OCI-LY7 (cell line): ENCODE data around the gene PPM1H. TPM values are rescaled to one million over a fixed set of nuclear protein-coding genes. Genes with fewer than 3 reads are reported as not detected.

Experiments used
- BruUV-seq: library from RNA; stranded (reverse); fragments of 400-500 nt; replicated peaks from 2 replicates; lab custom pipeline; 2021; lab: Mats Ljungman, UMichigan
- CTCF ChIA-PET: fragments of 300-600 bp; sonication (Branson Sonifier 250); formaldehyde crosslinking; loops from one replicate; lab custom pipeline; 2022; ENCODE audit warnings: antibody characterized with exemption; ENCODE audit not compliant: unreplicated experiment; lab: Charles Lee
- POLR2A ChIA-PET: fragments of 300-600 bp; sonication (Branson Sonifier 250); formaldehyde crosslinking; loops from one replicate; lab custom pipeline; 2022; ENCODE audit warnings: antibody characterized with exemption; lab: Charles Lee
- DNase-seq: peaks from one replicate; pipeline ENCODE4 v3.0.0-alpha.2; 2015; ENCODE audit warnings: low spot score
- H2AFZ ChIP-seq: fragments of 200-600 bp; sonication (generic), shearing (Covaris generic); 2 replicates; pipeline ENCODE4 v1.6.1; 2014; ENCODE audit warnings: mild to moderate bottlenecking, antibody characterized with exemption, low read length, moderate library complexity
- H3K27ac ChIP-seq: fragments of 200-600 bp; sonication (generic); 2 replicates; pipeline ENCODE4 v1.5.1; 2014; ENCODE audit warnings: mixed run types, low read depth, mild to moderate bottlenecking, moderate library complexity, low read length, inconsistent platforms; ENCODE audit not compliant: poor library complexity, severe bottlenecking
- H3K36me3 ChIP-seq: fragments of 200-600 bp; sonication (generic); 2 replicates; pipeline ENCODE4 v1.6.1; 2014; ENCODE audit warnings: mild to moderate bottlenecking, antibody characterized with exemption, low read length, moderate library complexity, mixed read lengths; ENCODE audit not compliant: insufficient read depth
- H3K4me1 ChIP-seq: fragments of 200-600 bp; sonication (generic); 2 replicates; pipeline ENCODE4 v1.5.1; 2014; ENCODE audit warnings: mild to moderate bottlenecking, low read length; ENCODE audit not compliant: insufficient read depth, poor library complexity, severe bottlenecking
- H3K4me2 ChIP-seq: fragments of 200-600 bp; sonication (generic); 2 replicates; pipeline ENCODE4 v1.6.1; 2014; ENCODE audit warnings: mild to moderate bottlenecking, low read length
- H3K4me3 ChIP-seq: fragments of 200-600 bp; sonication (generic); 2 replicates; pipeline ENCODE4 v1.5.1; 2014; ENCODE audit warnings: mild to moderate bottlenecking, low read depth, low read length; ENCODE audit not compliant: poor library complexity, severe bottlenecking
- H3K79me2 ChIP-seq: fragments of 200-600 bp; sonication (generic); 2 replicates; pipeline ENCODE4 v1.6.1; 2016; ENCODE audit warnings: low read depth, mild to moderate bottlenecking, low read length, moderate library complexity, mixed read lengths; ENCODE audit not compliant: insufficient read depth
- H3K9me2 ChIP-seq: fragments of 200-600 bp; sonication (generic); 2 replicates; pipeline ENCODE4 v1.6.1; 2016; ENCODE audit warnings: mild to moderate bottlenecking, low read length, mixed read lengths; ENCODE audit not compliant: insufficient read depth
- H3K9me3 ChIP-seq: fragments of 200-600 bp; sonication (generic); 2 replicates; pipeline ENCODE4 v1.6.1; 2014; ENCODE audit warnings: mild to moderate bottlenecking, mixed run types, low read length, mixed read lengths
- H4K20me1 ChIP-seq: fragments of 200-600 bp; sonication (generic); 2 replicates; pipeline ENCODE4 v1.6.1; 2014; ENCODE audit warnings: mild to moderate bottlenecking, antibody characterized with exemption, low read length, moderate library complexity, mixed read lengths; ENCODE audit not compliant: insufficient read depth
- CTCF ChIP-seq: fragments of 200-600 bp; sonication (generic); conservative IDR thresholded peaks from 2 replicates; pipeline ENCODE4 v1.5.1; 2014; ENCODE audit warnings: mild to moderate bottlenecking, antibody characterized with exemption, low read length, moderate library complexity, mixed read lengths
- EZH2phosphoT487 ChIP-seq: fragments of 200-600 bp; sonication (generic); IDR thresholded peaks from 2 replicates; pipeline ENCODE4 v1.6.1; 2018; ENCODE audit warnings: low read depth, borderline replicate concordance, mild to moderate bottlenecking, mixed run types, antibody characterized with exemption, low read length, moderate library complexity, mixed read lengths
- intact Hi-C: fragments of 100-400 bp; cut with micrococcal nuclease; formaldehyde crosslinking; loops from one replicate; pipeline ENCODE4 v1.10.0; 2022; ENCODE audit not compliant: unreplicated experiment
- total RNA-seq, 2 experiments: library from RNA; depleted of rRNA in 1 of 2; stranded (reverse); fragments of >200 nt in 1 of 2; shearing (Covaris generic) in 1 of 2; gene quantifications; 2 replicates each; pipeline ENCODE4 v1.2.3, GENCODE V29; 2014 to 2022

The PPM1H gene
- total RNA-seq, 2 experiments from 2014 or later: 2.0 to 3.4 TPM

- DNase-seq: peak; percentile 34
- no peak overlapping the region for H3K27ac ChIP-seq
- peaks cover 11% of the 10 kb centered on the region for H3K4me1 ChIP-seq
- no peaks in the 10 kb centered on the region for H4K20me1 ChIP-seq
- POLR2A ChIA-PET: interaction anchor here (2.4 kb wide), 1 partner anchor 31 kb away, joined by 5 read pairs; no protein-coding TSS in a partner anchor
- intact Hi-C loops: loop anchor here (2.0 kb wide), 1 partner anchor 52 kb away; no protein-coding TSS in a partner anchor
- H3K9me2 ChIP-seq: no peaks in the 10 kb centered on the region
- H3K79me2 ChIP-seq: no peaks in the 10 kb centered on the region
- peak overlapping the region; percentile 66; the same call in 1 of the 2 replicates for H2AFZ ChIP-seq
- H3K9me3 ChIP-seq: no peaks in the 10 kb centered on the region
- no peak for TF ChIP-seq CTCF
- CTCF ChIA-PET: no interaction called here
- no peaks in the 10 kb centered on the region for H3K36me3 ChIP-seq
- BruUV-seq: no TSS peak
- peak overlapping the region; percentile 73 for H3K4me3 ChIP-seq
- H3K4me2 ChIP-seq: peak overlapping the region; percentile 83
Observed at GRCh38 chr12:62934239-62934798, 631 bp downstream of the PPM1H start.

- no peaks in the 10 kb centered on the region for H3K9me3 ChIP-seq
- peaks cover 11% of the 10 kb centered on the region for H3K4me1 ChIP-seq
- H3K79me2 ChIP-seq: no peaks in the 10 kb centered on the region
- CTCF ChIA-PET: no interaction called here
- TF ChIP-seq EZH2phosphoT487 (no peak), CTCF (no peak)
- no peaks in the 10 kb centered on the region for H3K36me3 ChIP-seq
- intact Hi-C loops: loop anchor here (2.0 kb wide), 1 partner anchor 51 kb away; no protein-coding TSS in a partner anchor
- H3K4me3 ChIP-seq: peak overlapping the region; percentile 73
- no TSS peak for BruUV-seq
- H3K27ac ChIP-seq: no peak overlapping the region
- H3K9me2 ChIP-seq: no peaks in the 10 kb centered on the region
- no peaks in the 10 kb centered on the region for H4K20me1 ChIP-seq
- H2AFZ ChIP-seq: peak overlapping the region; percentile 66; the same call in 1 of the 2 replicates
- POLR2A ChIA-PET: no interaction called here
- H3K4me2 ChIP-seq: peak overlapping the region; percentile 83
- DNase-seq: no peak
Observed at GRCh38 chr12:62933602-62934238, 1.2 kb downstream of the PPM1H start.

GRCh38 chr12:62933220-62933601 is 1.7 kb downstream of the PPM1H start:
- Histone ChIP-seq H2AFZ (no peak overlapping the region), H3K27ac (no peak overlapping the region), H3K9me2 (no peaks in the 10 kb centered on the region), H3K4me1 (peaks cover 11% of the 10 kb centered on the region), H3K79me2 (no peaks in the 10 kb centered on the region), H4K20me1 (no peaks in the 10 kb centered on the region), H3K36me3 (no peaks in the 10 kb centered on the region), H3K4me2 (no peak overlapping the region), H3K9me3 (no peaks in the 10 kb centered on the region), H3K4me3 (no peak overlapping the region)
- no peak for DNase-seq
- TF ChIP-seq EZH2phosphoT487 (no peak), CTCF (no peak)
- ChIA-PET CTCF (no interaction called here), POLR2A (no interaction called here)
- BruUV-seq: no TSS peak
- intact Hi-C loops: no loop called here
